GM18511 (cell line): ENCODE measurements around the gene HAUS7.

ENCODE experiments used
- ATAC-seq: cut with Tn5 transposase; IDR thresholded peaks from one replicate; pipeline ENCODE4 v1.9.1; 2021; ENCODE audit warnings: mild to moderate bottlenecking, moderate library complexity; ENCODE audit not compliant: unreplicated experiment

The HAUS7 gene

DNA sequence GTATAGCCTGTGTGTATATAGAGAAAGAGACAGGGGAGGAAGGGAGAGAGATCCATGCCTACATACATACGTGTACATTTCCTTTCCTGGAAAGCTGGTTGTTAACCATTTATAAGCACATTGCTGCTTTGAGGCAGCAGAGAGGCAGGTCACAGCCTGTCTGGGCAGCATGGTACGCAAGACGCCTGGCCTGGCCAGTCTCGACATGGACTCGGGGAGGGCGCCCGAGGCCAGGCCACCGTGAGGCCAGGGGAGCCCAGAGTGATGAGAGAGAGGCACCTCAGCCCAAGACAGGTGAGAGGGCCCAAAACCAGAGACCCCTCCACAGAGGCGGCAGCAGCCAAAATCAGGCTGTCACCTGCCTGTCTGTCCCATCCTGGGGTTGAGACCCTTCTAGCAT lies 28.4 kb downstream of the HAUS7 start:
- no peak for ATAC-seq

DNA sequence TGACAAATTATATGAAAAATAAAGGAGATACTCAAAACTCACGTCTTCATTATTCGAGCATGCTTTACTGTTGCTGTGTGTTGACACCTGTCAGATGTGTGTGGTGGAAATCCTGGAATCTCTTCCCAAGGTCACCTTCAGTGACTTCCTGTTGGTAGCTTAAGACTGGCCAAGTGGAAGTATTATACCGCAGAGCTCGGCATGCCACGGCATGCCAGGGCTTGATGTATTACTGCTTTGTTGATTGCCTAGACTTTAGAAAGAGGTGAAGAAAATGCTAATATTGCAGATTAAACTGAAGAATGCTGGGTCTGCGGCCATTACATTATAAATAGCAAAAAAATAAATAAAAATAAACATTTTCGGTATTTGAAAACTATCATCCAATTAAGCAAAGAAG lies 29.1 kb downstream of the HAUS7 start:
- ATAC-seq: no peak

DNA sequence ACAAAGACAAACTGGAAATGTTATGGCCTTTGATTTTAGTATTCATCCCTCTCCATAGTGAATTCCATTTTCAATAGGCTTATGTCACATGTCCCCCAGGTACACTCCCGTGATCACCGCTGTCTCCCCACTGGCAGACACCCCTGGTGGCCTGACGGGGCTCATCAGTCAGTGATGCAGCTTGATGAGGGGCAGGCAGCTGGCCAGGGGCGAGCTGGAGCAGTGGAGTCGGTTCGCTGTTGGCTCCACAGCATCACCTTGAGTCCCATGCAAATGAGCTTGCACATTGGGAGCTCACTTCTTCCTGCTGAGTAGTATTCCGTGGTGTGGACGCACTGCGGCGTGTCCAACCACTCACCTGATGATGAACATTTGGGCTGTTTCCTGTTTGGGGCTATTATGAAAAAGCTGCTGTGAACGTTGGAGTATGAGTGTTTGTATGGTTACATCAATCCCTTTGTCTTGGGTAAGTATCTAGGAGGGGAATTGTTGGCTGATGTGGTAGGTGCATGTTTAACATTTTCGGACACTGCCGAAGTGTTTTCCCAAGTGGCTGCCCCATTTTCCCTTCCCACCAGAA lies 29.7 kb downstream of the HAUS7 start:
- ATAC-seq: no peak

DNA sequence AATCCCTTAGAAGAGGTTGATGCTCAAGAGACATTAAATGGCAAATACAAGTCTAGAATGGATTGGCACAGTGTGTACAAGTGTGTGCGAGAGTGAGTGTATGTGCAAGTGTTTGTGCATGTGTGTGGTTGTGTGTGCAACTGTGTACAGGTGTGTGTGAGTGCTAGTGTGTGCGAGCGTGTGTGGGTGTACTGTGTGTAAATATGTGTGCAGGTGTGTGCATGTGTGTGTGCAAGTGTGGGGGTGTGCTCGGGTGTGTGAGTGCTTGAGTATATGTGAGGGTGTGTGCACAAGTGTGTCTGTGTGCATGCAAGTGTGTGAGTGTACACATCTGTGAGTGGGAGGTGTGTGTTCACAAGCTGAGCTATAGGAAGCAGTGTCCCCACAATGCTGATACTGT lies 30.4 kb downstream of the HAUS7 start:
- no peak for ATAC-seq

GRCh38 chrX:153438532-153438931 lies 31.8 kb downstream of the HAUS7 start:
- no peak for ATAC-seq

GRCh38 chrX:153435845-153436244 lies 34.5 kb downstream of the HAUS7 start:
- no peak for ATAC-seq

DNA sequence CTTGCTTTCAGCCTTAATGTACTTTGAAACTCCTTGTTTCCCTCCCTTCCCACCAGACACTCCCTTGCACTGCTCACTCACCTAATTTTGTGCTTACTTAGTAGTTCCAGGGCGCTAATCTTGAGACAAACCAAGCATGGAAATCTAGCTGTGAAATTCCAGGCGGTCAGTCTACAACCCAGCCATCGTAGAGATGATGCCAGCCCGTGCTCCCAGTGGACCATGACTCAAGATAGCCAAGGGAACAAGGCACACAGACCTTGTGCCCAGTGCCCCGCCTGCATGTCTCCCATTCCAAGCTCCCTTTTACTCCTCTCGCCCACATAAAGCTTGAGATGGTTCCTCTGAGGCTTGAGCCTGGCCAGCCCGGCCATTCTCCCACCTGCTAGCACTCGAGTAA lies 35.6 kb downstream of the HAUS7 start:
- no peak for ATAC-seq

DNA sequence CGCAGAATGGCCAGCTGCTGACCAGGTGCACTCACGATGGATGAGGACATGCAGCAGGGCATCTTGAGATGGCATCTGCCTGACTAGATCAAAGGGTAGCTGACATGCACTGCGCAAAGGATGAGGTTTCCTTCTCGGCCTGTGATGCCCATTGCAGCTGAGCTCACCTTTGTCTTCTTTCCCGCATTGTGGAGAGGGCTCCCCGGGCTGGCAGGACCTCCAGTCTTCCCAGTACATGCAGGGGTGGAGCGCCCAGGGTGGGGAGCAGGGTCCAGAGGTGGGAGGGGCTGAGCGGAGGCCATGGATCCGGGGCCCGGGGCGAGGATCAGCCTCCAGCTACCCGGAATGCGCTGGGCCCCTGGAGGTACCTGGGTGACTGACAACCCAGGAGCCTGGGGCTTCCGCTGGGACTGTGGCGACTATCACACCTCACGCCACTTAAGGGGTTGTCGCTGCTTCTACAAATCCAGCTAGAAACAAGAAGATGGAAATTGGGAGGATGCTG lies 36.5 kb downstream of the HAUS7 start:
- ATAC-seq: no peak

DNA sequence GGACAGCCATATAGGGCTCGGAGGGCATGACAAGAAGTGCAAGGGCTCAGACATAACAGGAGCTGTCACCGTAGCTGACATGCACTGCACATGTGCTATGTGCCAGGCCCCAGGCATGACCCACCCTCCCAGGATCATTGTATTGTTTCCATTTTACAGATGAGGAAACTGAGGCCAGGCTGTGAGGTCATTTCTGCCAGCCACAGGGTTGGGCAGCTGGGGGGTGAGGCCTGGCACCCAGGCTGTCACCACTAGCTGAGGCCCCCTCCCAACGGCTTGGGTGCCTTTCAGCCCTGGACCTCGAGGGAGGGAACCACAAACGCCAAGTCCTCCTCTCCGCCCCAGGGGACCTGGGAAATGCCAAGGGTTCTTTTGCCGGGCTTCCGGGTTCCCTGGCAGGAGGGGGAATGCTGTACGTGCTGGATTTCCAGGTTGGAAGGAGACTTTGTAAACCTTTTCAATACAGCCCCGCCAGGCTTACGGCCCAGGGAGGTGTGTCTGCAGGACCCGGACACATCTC lies 37.2 kb downstream of the HAUS7 start:
- no peak for ATAC-seq

GRCh38 chrX:153430796-153431195 lies 39.6 kb downstream of the HAUS7 start:
- ATAC-seq: no peak

- no peak for ATAC-seq
Observed at GRCh38 chrX:153426204-153426603, 44.2 kb downstream of the HAUS7 start.

GRCh38 chrX:153423652-153424051 lies 46.7 kb downstream of the HAUS7 start:
- no peak for ATAC-seq

- no peak for ATAC-seq
Observed at GRCh38 chrX:153421856-153422255, 48.5 kb downstream of the HAUS7 start.

DNA sequence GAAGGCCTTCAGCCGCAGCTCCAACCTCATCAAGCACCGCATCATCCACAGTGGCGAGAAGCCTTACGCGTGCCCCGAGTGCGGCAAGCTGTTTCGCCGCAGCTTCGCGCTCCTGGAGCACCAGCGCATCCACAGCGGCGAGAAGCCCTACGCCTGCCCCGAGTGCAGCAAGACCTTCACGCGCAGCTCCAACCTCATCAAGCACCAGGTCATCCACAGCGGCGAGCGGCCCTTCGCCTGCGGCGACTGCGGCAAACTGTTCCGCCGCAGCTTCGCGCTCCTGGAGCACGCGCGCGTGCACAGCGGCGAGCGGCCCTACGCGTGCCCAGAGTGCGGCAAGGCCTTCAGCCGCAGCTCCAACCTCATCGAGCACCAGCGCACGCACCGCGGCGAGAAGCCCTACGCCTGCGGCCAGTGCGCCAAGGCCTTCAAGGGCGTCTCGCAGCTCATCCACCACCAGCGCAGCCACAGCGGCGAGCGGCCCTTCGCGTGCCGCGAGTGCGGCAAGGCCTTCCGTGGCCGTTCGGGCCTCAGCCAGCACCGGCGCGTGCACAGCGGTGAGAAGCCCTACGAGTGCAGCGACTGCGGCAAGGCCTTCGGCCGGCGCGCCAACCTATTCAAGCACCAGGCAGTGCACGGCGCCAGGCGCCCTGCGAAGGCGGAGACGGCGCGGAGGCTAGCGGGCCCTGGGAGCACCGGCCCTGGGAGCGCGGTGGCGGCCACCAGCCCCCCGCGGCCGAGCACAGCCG lies 49.4 kb downstream of the HAUS7 start:
- ATAC-seq: no peak

DNA sequence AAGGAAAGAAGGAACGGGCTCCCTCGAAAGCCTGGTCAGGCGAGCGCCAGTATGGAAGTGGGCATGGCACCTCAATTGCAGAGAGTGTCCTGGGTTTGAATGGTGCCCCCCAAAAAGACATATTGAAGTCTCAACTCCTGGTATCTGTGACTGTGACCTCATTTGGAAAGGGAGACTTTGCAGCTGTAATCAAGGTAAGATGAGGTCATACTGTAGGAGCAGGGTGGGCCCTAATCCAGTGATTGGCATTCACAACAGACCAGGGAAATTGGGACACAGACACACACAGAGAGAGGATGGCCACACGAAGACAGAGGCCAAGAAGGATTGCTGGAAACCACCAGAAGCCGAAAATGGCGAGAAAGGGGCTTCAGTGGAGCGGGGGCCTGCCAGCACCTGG lies 52.7 kb downstream of the HAUS7 start:
- ATAC-seq: no peak

- ATAC-seq: no peak
Observed at GRCh38 chrX:153416781-153417450, 53.5 kb downstream of the HAUS7 start.

GRCh38 chrX:153414856-153415510 lies 55.4 kb downstream of the HAUS7 start:
- no peak for ATAC-seq

- no peak for ATAC-seq
Observed at GRCh38 chrX:153413731-153414130, 56.6 kb downstream of the HAUS7 start.

DNA sequence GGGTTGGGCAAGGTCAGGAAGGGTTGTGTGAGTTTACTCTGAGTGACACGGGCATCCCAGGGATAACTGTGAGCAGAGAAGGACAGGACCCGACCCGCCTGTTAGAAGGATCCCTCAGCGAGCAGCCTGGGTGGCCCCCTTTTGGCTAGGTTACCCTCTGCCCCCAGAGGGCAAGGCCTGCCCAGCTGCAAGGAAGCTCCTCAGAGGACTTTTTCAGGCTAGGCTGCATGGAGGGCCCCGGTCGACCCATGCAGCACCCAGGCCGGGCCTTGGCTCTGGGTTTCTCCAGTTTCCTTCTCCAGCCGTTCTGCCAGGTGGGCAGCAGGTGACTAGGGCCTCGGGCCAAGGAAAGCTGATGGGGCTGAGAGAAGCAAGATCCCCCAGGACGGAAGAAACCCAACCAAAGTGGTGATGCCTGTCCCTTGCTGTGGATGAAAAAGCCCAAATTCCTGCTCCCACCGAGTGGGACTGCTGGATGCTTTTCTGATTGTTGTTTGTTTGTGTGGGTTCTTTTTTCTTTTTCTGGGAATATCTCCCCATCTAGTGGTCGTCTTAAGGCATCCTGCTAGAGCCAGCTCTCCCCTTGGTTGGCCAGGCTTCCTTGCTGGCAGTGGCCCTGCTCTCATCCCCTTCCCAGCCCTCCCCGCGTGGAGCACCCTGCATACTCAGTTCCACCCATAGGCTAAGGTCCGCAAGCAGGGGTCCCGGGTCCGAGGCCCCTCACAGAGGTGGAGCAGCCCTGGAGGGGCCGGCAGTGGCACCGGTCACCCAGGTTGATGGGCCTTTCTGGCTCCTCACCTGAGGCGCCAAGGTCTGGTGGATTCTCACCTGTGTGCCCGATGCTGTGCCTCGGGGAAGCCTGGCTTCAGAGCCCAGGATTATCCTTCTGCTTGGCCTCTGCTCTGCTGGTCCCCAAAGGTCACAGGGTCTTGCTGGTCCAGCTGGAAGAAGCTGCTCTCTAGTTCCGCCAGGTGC lies 57.3 kb downstream of the HAUS7 start:
- no peak for ATAC-seq

DNA sequence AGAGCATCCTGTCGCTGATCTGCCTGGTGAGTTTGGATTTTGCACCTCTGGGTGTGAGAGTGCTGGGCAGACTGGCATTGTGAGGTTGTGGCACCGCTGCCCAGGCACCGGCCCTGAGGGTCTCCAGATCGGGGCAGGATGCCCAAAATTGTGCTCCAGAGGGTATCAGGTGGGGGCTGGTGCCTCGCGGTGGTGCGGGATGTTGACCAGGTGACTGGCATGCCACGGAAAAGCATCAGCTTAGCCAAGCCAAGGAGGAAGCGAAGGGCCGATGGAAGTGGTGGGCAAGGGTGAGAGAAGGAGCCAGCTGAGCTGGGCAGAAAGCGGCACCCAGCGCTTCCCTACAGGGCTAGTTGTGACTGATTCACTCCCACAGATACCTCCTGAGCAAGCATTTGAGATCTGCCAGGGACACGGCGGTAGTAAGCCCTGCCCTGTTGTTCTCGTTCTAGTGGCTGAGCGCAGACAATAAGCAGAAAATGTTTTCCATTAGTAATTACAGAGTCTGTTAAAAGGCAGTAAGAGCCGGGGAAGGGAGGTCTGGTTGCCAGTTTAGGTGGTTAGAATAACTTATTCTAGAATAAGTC lies 58.3 kb downstream of the HAUS7 start:
- no peak for ATAC-seq
